Amniotic stem cell (primary cell): ENCODE results near the gene C18orf32.
"Not testable (repeated sequence)": the region's sequence is repeated elsewhere in the genome, so short reads cannot be mapped to it uniquely, and the experiment has no call there.

Experiments used
- DNase-seq: peaks from one replicate; lab custom pipeline; 2025; lab: John Stamatoyannopoulos, UW

Gene C18orf32

DNA sequence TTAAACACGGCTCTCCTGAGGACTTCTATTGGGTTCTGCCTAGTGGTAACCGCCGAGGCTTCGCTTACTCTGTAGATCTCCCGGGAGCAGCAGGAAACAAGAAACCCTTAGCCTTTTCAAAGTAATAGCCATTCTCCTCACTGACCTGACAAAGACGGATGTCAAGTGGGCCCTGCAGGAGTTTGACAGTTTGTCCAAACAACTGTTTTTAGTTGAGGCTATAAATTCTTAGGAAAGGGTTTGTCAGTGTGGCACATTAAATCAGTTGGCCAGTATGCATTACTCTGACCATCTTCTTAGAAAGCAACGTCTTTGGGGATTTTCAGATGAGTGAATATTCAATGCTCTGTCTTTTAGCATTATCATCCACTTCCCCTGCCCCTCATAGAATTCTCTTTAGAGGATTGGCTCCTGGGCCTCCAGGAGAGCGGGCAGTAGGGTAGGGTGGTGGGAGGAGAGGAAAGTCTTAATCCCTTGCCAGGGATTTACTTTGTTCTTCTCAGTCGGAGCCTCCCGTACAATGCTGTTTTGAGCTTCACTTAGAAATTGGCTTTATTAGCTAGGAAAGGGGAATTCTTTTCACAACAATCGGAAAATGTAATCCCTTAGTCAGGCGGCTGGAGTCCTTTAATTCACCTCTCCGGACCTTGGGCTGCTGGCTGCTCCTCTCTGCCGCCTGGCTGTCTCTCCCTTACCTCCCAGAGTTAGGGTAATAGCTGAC lies 13.3 kb upstream of the C18orf32 start:
- DNase-seq: no peak

DNA sequence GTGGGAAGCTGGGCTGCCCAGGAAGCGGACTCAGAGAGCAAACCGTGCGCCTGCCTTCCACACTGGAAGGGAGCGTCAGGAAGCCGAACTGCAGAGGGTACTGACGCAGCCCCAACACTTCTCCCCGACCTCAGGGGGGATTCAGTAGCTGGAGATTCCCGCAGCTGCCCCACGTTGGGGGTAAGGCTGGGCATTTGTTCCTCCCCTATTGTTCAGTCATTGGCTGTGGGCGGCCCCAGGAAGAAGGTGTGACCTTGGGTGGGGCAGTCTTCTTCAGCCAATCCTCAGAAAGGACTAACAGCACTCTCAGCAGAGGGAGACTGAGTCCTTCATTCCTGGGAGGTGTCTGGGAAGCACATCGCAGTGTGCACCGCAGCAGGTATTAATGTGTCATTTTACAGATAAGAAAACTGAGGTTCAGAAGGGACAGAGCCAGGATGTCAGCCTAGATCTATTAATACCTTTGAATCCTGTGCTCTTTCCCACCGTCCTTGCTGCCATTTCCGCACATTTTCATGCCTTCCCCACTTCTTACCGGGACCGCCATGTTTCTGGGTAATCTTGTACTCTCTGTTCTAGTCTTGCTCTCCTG lies 12.1 kb upstream of the C18orf32 start:
- no peak for DNase-seq

- DNase-seq: no peak
Measured at GRCh38 chr18:49495480-49495879, 8.4 kb upstream of the C18orf32 start.

DNA sequence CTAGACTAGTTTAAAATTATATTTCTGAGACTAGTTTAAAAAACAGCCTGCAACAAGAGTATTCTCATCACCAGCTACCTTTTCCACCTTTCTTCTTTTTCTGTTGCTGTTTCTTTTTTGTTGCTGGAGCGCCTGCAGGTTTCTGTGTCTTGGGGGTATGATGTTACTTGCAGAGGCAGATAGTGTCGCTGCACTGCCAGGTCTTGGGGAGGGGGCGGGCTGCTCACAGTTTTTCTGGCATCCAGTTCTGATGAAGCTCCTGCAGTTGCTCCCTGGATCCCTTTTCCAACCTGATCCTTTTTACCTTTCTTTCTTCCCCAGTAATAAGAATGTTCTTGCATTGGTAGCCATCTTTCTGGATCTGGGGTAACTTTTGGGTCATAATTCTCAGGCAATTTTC lies 8.0 kb upstream of the C18orf32 start:
- no peak for DNase-seq

DNA sequence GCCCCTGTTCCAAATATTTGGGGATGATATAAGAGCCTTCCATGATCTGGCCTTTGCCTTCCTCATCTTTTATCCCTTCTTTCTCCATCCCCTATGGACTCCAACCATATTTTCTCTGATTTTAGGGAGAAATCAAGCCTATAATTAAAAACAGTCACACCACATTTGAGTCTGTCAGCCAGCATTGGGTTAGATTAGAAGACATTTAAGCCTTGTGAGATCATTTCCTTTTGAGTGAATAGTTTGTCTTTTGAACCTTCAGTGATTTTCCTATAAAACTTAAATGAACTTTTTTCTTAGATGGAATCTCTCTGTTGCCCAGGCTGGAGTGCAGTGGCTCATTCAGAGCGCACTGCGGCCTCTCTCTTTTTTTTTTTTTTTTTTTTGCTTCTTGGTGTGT lies 7.6 kb upstream of the C18orf32 start:
- DNase-seq: no peak

DNA sequence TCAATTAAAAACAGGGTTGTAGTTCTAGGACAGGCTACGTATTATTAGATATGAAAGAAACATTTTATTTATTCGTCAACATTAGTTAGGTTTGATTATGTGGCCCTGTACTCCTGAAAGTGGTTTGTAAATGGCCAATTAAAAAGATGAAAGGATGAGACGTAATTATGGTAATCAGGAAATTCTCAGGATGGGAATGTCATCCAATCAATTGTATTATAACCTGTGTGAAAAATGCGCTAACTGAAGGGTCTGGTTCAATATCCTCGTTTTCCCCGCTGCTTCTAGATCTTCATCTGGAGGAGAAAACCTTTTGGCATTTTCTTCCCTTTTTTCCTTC lies 5.6 kb upstream of the C18orf32 start:
- no peak for DNase-seq

GRCh38 chr18:49491857-49492693 lies 5.0 kb upstream of the C18orf32 start, which contains the start of gene RPL17:
RPL17 (minus strand) TSS chr18:49492465.
- DNase-seq: peak; percentile 97

DNA sequence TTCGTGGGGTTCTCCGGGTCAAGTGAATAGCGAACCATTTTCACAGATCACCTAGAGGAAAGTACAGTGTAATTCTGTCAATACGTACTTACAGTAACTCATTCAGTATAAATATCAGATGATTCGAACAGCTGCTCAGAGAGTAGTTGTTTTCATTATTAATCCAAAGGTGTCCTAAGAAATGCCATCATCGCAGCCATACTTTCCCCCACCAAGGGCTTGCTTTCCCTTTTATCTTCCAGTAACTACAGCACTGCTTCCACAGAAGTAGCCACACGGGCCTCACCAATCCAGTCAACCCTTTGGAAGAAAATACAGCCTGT lies 4.5 kb upstream of the C18orf32 start:
- no peak for DNase-seq

DNA sequence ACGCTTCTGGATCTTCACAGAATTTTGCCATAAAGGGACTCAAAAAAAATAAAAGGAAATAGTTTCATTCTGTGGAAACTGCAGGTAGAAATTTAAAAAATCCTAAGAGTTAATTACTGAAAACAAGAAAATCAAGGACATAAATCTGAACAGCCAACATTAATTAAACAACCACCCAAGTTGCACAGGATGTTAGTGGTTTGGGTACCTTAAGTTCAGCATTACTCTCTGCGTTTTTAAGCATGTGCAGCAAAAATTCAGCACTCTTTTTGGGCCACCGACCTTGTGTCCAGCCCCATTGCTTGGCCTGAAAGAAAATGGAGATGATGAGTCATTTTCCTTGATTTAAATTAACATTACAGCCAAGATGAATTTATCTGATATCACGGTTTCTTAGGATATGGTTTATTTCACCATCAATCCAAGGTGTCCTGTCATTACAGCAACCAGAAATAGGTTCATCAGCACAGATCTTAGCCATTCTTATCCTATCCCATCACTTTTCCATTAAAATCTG lies 3.3 kb upstream of the C18orf32 start:
- DNase-seq: no peak

GRCh38 chr18:49487711-49488310 lies 777 bp upstream of the C18orf32 start:
- no peak for DNase-seq

DNA sequence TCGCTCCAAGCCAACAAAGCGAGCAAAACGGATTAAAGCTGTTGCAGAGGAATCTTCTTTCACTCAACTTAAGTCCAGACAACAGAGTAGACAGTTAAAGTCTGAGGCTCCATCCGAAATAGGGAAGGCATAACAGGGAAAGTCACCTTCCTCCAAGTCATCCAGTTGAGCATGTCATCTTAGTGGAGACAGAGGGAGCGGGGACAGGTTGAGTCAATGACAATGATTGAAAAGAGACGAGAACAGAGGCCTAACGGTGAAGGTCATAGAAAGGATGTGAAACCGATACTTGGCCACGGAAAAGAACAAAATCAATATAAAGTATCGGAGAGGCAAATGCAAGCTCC lies 455 bp downstream of the C18orf32 start:
- no peak for DNase-seq

DNA sequence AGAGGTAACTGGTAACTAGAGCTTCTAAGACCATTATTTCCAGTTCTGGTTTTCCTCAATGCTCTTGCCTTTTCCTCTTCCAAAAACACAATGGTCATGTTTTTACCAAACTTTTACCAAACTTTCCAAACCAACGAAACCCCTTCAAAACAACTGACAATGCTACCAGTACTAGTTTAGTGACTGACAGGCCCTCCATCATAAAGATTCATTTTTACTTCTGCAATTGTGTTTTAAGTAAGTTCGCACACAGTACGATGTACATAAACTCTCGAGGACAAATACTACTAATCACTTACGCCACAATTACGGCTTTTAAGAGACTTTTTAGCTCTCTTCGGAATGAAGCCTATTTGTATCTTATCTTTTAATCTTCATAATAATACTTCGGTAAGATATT lies 900 bp downstream of the C18orf32 start:
- DNase-seq: no peak

DNA sequence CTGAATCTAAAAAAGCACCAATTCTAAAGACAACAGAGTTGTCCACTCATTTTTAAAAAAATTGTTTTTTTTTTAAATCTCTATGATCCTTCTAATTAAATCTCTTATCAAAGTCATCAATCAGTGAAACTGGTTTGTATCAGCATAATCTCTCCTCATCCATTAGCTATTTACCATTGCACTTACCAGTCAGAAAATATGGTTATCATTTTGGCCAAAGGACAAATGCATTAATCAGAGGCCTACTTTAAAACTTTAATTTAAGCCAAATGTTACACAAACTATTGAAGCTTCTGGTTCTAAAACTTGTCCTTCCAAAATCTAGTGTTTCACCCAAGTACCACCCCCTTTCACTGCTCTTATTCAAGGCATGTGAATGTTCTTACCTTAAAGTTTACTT lies 3.8 kb downstream of the C18orf32 start:
- no peak for DNase-seq

DNA sequence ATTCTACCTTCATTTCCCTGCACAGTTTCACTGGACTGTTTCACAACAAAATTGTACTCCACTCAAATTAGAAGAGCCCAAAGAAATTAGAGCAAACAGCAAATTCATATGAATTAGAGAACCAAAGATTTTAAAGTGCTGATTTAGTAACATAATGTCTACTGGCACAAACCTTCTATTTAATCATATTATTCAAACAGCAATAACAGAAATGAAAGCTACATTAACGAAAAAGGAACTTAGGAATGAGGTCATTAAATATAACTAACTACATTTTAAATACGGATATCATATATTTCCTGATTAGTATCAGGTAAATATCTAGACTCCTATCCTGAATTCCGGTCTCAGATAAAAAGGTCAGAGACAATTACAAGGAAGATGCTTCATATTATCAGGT lies 5.1 kb downstream of the C18orf32 start:
- DNase-seq: no peak

GRCh38 chr18:49481317-49481716 lies 5.7 kb downstream of the C18orf32 start:
- no peak for DNase-seq

DNA sequence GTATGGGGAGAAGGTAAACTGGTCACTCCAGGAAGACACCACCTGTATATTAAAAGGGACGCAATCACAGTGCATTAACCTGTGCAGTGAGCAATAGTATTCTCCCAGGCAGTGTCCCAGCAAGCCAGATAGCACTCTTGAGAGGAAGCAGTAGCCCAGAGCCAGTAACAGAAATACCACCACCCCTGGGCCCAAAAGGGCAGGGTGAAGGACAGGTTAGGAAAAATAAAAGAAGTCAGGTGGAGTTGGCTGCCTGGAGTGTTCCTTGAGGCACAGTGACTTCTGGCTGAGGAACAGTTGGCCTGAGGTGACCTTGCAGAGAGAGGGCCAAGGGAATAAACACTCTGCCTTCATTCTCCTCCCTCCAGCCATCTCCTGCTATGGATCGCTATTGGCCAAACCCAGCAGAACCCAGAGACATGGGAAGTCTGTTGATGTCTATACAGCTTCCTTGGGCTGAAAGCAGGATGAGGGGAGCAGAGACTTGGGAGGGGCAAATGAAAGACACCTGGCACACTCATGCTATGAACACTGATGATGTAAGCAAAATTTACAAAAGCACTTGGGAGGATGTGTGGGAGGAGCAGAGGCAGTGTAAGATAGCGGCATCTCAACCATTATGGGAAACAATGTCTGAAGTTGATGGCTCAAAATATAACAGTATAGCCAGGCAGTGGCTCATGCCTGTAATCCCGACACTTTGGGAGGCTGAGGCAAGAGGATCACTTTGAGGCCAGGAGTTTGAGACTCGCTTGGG lies 7.5 kb downstream of the C18orf32 start:
- DNase-seq: no peak

- DNase-seq: peak; percentile 40
Measured at GRCh38 chr18:49476664-49477411, 10.2 kb downstream of the C18orf32 start.

DNA sequence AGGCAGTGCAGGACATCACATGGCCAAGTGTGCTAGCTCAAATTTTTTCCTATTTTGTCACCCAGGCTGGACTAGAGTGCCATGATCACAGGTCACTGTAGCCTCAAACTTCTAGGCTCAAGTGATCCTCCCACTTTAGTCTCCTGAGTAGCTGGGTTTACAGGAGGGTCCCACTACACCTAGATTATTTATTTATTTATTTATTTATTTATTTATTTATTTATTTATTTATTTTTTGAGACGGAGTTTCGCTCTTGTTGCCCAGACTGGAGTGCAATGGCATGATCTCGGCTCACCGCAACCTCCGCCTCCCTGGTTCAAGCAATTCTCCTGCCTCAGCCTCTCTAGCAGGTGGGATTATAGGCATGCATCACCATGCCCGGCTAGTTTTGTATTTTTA lies 12.1 kb downstream of the C18orf32 start:
- DNase-seq: not testable (repeated sequence)

DNA sequence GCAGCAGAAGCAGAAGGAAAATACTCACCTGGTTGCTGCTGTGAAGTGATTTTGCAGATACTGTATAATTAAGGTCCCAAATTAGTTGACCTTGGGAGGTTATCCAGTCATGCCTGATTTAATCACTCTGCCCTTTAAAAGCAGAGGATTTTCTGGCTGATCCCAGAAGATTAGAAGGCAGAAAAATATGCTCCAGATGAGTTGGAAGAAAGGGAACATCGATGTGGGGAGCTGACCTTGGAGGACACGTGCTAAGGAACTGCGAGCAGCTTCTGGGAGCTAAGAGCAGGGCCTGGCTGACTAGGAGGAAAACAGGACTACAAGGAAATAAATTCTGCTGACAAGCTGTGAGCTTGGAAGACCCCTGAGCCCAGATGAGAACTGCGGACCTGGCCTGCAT lies 13.3 kb downstream of the C18orf32 start:
- DNase-seq: no peak

GRCh38 chr18:49472459-49472858 lies 14.6 kb downstream of the C18orf32 start:
- no peak for DNase-seq

- no peak for DNase-seq
Measured at GRCh38 chr18:49471532-49471931, 15.5 kb downstream of the C18orf32 start.
